DMS153 treated with DMSO at 0.1 percent for 48 hours (cell line): ENCODE data around the gene WEE1.
"Not testable (repeated sequence)": the region's sequence is repeated elsewhere in the genome, so short reads cannot be mapped to it uniquely, and the experiment has no call there.

Experiments used
- DNase-seq: peaks from one replicate; lab custom pipeline; 2025; ENCODE audit not compliant: unreplicated experiment; lab: John Stamatoyannopoulos, UW

Gene WEE1

GRCh38 chr11:9622353-9622752 lies 48.9 kb downstream of the WEE1 start:
- not testable (repeated sequence) for DNase-seq

GRCh38 chr11:9623053-9623452 lies 49.6 kb downstream of the WEE1 start:
- DNase-seq: not testable (repeated sequence)

GRCh38 chr11:9624448-9624847 lies 51.0 kb downstream of the WEE1 start:
- no peak for DNase-seq

GRCh38 chr11:9625162-9625561 lies 51.7 kb downstream of the WEE1 start:
- no peak for DNase-seq

- DNase-seq: no peak
These were observed 52.3 kb downstream of the WEE1 start for GRCh38 chr11:9625728-9626127.

GRCh38 chr11:9626496-9627394 lies 53.3 kb downstream of the WEE1 start:
- DNase-seq: no peak

- DNase-seq: no peak
These were observed 55.6 kb downstream of the WEE1 start for GRCh38 chr11:9629064-9629463.

GRCh38 chr11:9633679-9634078 lies 60.2 kb downstream of the WEE1 start:
- no peak for DNase-seq

- no peak for DNase-seq
These were observed 63.2 kb downstream of the WEE1 start for GRCh38 chr11:9636691-9637090.

GRCh38 chr11:9639099-9639498 lies 65.6 kb downstream of the WEE1 start:
- no peak for DNase-seq
